OCI-LY7 (cell line): ENCODE measurements around the gene CCT7. TPM values are rescaled to one million over a fixed set of nuclear protein-coding genes. Genes with fewer than 3 reads are reported as not detected.

Experiments used
- BruUV-seq: library from RNA; stranded (reverse); fragments of 400-500 nt; replicated peaks from 2 replicates; lab custom pipeline; 2021; lab: Mats Ljungman, UMichigan
- CTCF ChIA-PET: fragments of 300-600 bp; sonication (Branson Sonifier 250); formaldehyde crosslinking; loops from one replicate; lab custom pipeline; 2022; ENCODE audit warnings: antibody characterized with exemption; ENCODE audit not compliant: unreplicated experiment; lab: Charles Lee
- POLR2A ChIA-PET: fragments of 300-600 bp; sonication (Branson Sonifier 250); formaldehyde crosslinking; loops from one replicate; lab custom pipeline; 2022; ENCODE audit warnings: antibody characterized with exemption; lab: Charles Lee
- DNase-seq: peaks from one replicate; pipeline ENCODE4 v3.0.0-alpha.2; 2015; ENCODE audit warnings: low spot score
- H2AFZ ChIP-seq: fragments of 200-600 bp; sonication (generic), shearing (Covaris generic); 2 replicates; pipeline ENCODE4 v1.6.1; 2014; ENCODE audit warnings: mild to moderate bottlenecking, antibody characterized with exemption, low read length, moderate library complexity
- H3K27ac ChIP-seq: fragments of 200-600 bp; sonication (generic); 2 replicates; pipeline ENCODE4 v1.5.1; 2014; ENCODE audit warnings: mixed run types, low read depth, mild to moderate bottlenecking, moderate library complexity, low read length, inconsistent platforms; ENCODE audit not compliant: poor library complexity, severe bottlenecking
- H3K36me3 ChIP-seq: fragments of 200-600 bp; sonication (generic); 2 replicates; pipeline ENCODE4 v1.6.1; 2014; ENCODE audit warnings: mild to moderate bottlenecking, antibody characterized with exemption, low read length, moderate library complexity, mixed read lengths; ENCODE audit not compliant: insufficient read depth
- H3K4me1 ChIP-seq: fragments of 200-600 bp; sonication (generic); 2 replicates; pipeline ENCODE4 v1.5.1; 2014; ENCODE audit warnings: mild to moderate bottlenecking, low read length; ENCODE audit not compliant: insufficient read depth, poor library complexity, severe bottlenecking
- H3K4me2 ChIP-seq: fragments of 200-600 bp; sonication (generic); 2 replicates; pipeline ENCODE4 v1.6.1; 2014; ENCODE audit warnings: mild to moderate bottlenecking, low read length
- H3K4me3 ChIP-seq: fragments of 200-600 bp; sonication (generic); 2 replicates; pipeline ENCODE4 v1.5.1; 2014; ENCODE audit warnings: mild to moderate bottlenecking, low read depth, low read length; ENCODE audit not compliant: poor library complexity, severe bottlenecking
- H3K79me2 ChIP-seq: fragments of 200-600 bp; sonication (generic); 2 replicates; pipeline ENCODE4 v1.6.1; 2016; ENCODE audit warnings: low read depth, mild to moderate bottlenecking, low read length, moderate library complexity, mixed read lengths; ENCODE audit not compliant: insufficient read depth
- H3K9me2 ChIP-seq: fragments of 200-600 bp; sonication (generic); 2 replicates; pipeline ENCODE4 v1.6.1; 2016; ENCODE audit warnings: mild to moderate bottlenecking, low read length, mixed read lengths; ENCODE audit not compliant: insufficient read depth
- H3K9me3 ChIP-seq: fragments of 200-600 bp; sonication (generic); 2 replicates; pipeline ENCODE4 v1.6.1; 2014; ENCODE audit warnings: mild to moderate bottlenecking, mixed run types, low read length, mixed read lengths
- H4K20me1 ChIP-seq: fragments of 200-600 bp; sonication (generic); 2 replicates; pipeline ENCODE4 v1.6.1; 2014; ENCODE audit warnings: mild to moderate bottlenecking, antibody characterized with exemption, low read length, moderate library complexity, mixed read lengths; ENCODE audit not compliant: insufficient read depth
- CTCF ChIP-seq: fragments of 200-600 bp; sonication (generic); conservative IDR thresholded peaks from 2 replicates; pipeline ENCODE4 v1.5.1; 2014; ENCODE audit warnings: mild to moderate bottlenecking, antibody characterized with exemption, low read length, moderate library complexity, mixed read lengths
- EZH2phosphoT487 ChIP-seq: fragments of 200-600 bp; sonication (generic); IDR thresholded peaks from 2 replicates; pipeline ENCODE4 v1.6.1; 2018; ENCODE audit warnings: low read depth, borderline replicate concordance, mild to moderate bottlenecking, mixed run types, antibody characterized with exemption, low read length, moderate library complexity, mixed read lengths
- intact Hi-C: fragments of 100-400 bp; cut with micrococcal nuclease; formaldehyde crosslinking; loops from one replicate; pipeline ENCODE4 v1.10.0; 2022; ENCODE audit not compliant: unreplicated experiment
- total RNA-seq, 2 experiments: library from RNA; depleted of rRNA in 1 of 2; stranded (reverse); fragments of >200 nt in 1 of 2; shearing (Covaris generic) in 1 of 2; gene quantifications; 2 replicates each; pipeline ENCODE4 v1.2.3, GENCODE V29; 2014 to 2022

Gene CCT7
- total RNA-seq, 2 experiments from 2014 or later = 334 to 347 TPM

- no TSS peak for BruUV-seq
- H3K27ac ChIP-seq = peak within 1 kb of the TSS; percentile 78
- H3K36me3 ChIP-seq = peaks cover 50% of the 10 kb centered on the region
- ChIA-PET CTCF (interaction anchor here (1.5 kb wide), 2 partner anchors 20 to 21 kb away, joined by 3 to 5 read pairs; no protein-coding TSS in a partner anchor), POLR2A (interaction anchor here (0.5 to 2.8 kb wide), 17 partner anchors 9 to 966 kb away, joined by 3 to 10 read pairs (median 4); partner anchors contain the start of genes ALMS1 and FBXO41)
- H2AFZ ChIP-seq = peak within 1 kb of the TSS; percentile 68; the same call in 1 of the 2 replicates
- TF ChIP-seq CTCF (no peak), EZH2phosphoT487 (no peak)
- peaks cover 27% of the 10 kb centered on the region for H3K4me1 ChIP-seq
- H3K4me3 ChIP-seq = peak within 1 kb of the TSS; percentile 93
- H3K9me3 ChIP-seq = no peaks in the 10 kb centered on the region
- no peaks in the 10 kb centered on the region for H3K9me2 ChIP-seq
- H4K20me1 ChIP-seq = peaks cover 27% of the 10 kb centered on the region
- DNase-seq = peak; percentile 99
- H3K4me2 ChIP-seq = peak within 1 kb of the TSS; percentile 97
- H3K79me2 ChIP-seq = peaks cover 43% of the 10 kb centered on the region
- intact Hi-C loops = no loop called here
Observed at GRCh38 chr2:73233154-73233931, 765 bp upstream of the CCT7 start, which contains the start of gene PRADC1. Gene PRADC1, minus strand, starts transcription at chr2:73233239. Its CDS starts 79 bp downstream, at chr2:73233160.

GRCh38 chr2:73235315-73236028, 1.4 kb downstream of the CCT7 start:
- Histone ChIP-seq H2AFZ (no peak overlapping the region), H3K27ac (peak overlapping the region; percentile 78), H3K9me3 (no peaks in the 10 kb centered on the region), H4K20me1 (peaks cover 37% of the 10 kb centered on the region), H3K9me2 (no peaks in the 10 kb centered on the region), H3K4me1 (peaks cover 27% of the 10 kb centered on the region), H3K4me2 (peak overlapping the region; percentile 95), H3K4me3 (peak overlapping the region; percentile 93), H3K36me3 (peaks cover 54% of the 10 kb centered on the region), H3K79me2 (peaks cover 64% of the 10 kb centered on the region)
- TF ChIP-seq EZH2phosphoT487 = no peak
- TF ChIP-seq CTCF = no peak
- ChIA-PET POLR2A (interaction anchor here (0.5 to 2.0 kb wide), 5 partner anchors 11 to 163 kb away, joined by 3 to 5 read pairs (median 4); no protein-coding TSS in a partner anchor), CTCF (no interaction called here)
- intact Hi-C loops = loop anchor here (2.0 kb wide), 1 partner anchor 1219 kb away; the partner anchor contains the start of gene INO80B
- peak; percentile 34 for DNase-seq
- no TSS peak for BruUV-seq
